K562 (cell line): ENCODE measurements around the gene NOSIP. TPM values are rescaled to one million over a fixed set of nuclear protein-coding genes. Genes with fewer than 3 reads are reported as not detected.

ENCODE experiments used
- CSDE1 ChIP-seq, 2 experiments: fragments of 450-650 bp; IDR thresholded peaks; 2 replicates each; pipeline ENCODE4 v1.6.1; 2016; ENCODE audit warnings: mild to moderate bottlenecking in 1 of 2
- GTF2E2 ChIP-seq: fragments of 200-800 bp; sonication (Bioruptor generic); IDR thresholded peaks from 2 replicates; pipeline ENCODE4 v1.6.1; 2016; ENCODE audit warnings: missing genetic modification characterization, missing compliant biosample characterization
- JUN ChIP-seq, 2 experiments: sonication (generic) in 1 of 2; formaldehyde crosslinking in 1 of 2; IDR thresholded peaks; 2 replicates each; pipeline versions ENCODE4 v1.6.1 to v1.8.0; 2012 to 2022; ENCODE audit warnings: borderline replicate concordance in 2 of 2, mild to moderate bottlenecking in 2 of 2, improper control_type of control experiment in 1 of 2, low read depth in 1 of 2, low read length in 1 of 2, missing genetic modification reagents in 1 of 2
- MCM5 ChIP-seq: fragments of 450-650 bp; IDR thresholded peaks from 2 replicates; pipeline ENCODE4 v1.6.1; 2016; ENCODE audit warnings: low read depth
- PYGO2 ChIP-seq: fragments of 450-650 bp; IDR thresholded peaks from 2 replicates; pipeline ENCODE4 v1.6.1; 2016; ENCODE audit warnings: mild to moderate bottlenecking, missing genetic modification characterization, moderate library complexity, missing compliant biosample characterization
- ZNF165 ChIP-seq: fragments of 250-450 bp; sonication (Bioruptor Pico); IDR thresholded peaks from 2 replicates; pipeline ENCODE4 v1.4.0; 2020; ENCODE audit warnings: borderline replicate concordance
- ZNF239 ChIP-seq: fragments of 250-450 bp; sonication (Bioruptor Pico); IDR thresholded peaks from 2 replicates; pipeline ENCODE4 v1.4.0; 2020; ENCODE audit warnings: mild to moderate bottlenecking
- ZNF347 ChIP-seq: fragments of 450-650 bp; formaldehyde crosslinking; IDR thresholded peaks from 2 replicates; pipeline ENCODE4 v1.4.0; 2020; ENCODE audit warnings: low read depth, mild to moderate bottlenecking, moderate library complexity
- ZNF551 ChIP-seq: fragments of 250-450 bp; sonication (Bioruptor Pico); IDR thresholded peaks from 2 replicates; pipeline ENCODE4 v1.5.0; 2021; ENCODE audit warnings: mild to moderate bottlenecking, moderate library complexity
- ZNF589 ChIP-seq: fragments of 200-800 bp; sonication (Bioruptor generic); IDR thresholded peaks from 2 replicates; pipeline ENCODE4 v1.6.1; 2016; ENCODE audit warnings: low read depth, missing genetic modification characterization, missing compliant biosample characterization
- ZNF668 ChIP-seq: fragments of 250-450 bp; sonication (Bioruptor Pico); IDR thresholded peaks from 2 replicates; pipeline ENCODE4 v1.8.0; 2022; ENCODE audit warnings: mild to moderate bottlenecking, inconsistent platforms
- ZNF707 ChIP-seq: fragments of 250-450 bp; sonication (Bioruptor Pico); conservative IDR thresholded peaks from 2 replicates; pipeline ENCODE4 v1.8.0; 2022; ENCODE audit warnings: inconsistent platforms, mild to moderate bottlenecking, moderate library complexity
- ZNF75A ChIP-seq: fragments of 450-650 bp; formaldehyde crosslinking; IDR thresholded peaks from 2 replicates; pipeline ENCODE4 v1.4.0; 2020; ENCODE audit warnings: mild to moderate bottlenecking
- ZNF76 ChIP-seq: fragments of 250-450 bp; sonication (Bioruptor Pico); IDR thresholded peaks from 2 replicates; pipeline ENCODE4 v1.4.0; 2020; ENCODE audit warnings: mild to moderate bottlenecking, moderate library complexity, borderline replicate concordance
- polyA plus RNA-seq, 8 experiments: library from polyadenylated mRNA; depleted of rRNA in 4 of 8; stranded (reverse) in 5 of 8; unstranded in 3 of 8; fragments of >200 nt; fragmentation: Nextera tagmentation in 2 of 8; fragmentation: Illumina TruSeq in 1 of 8; extraction: Ambion mirVana in 2 of 8; extraction: Trizol in 1 of 8; gene quantifications; 2 replicates each; pipeline versions ENCODE4 v1.2.1 to v1.2.3, GENCODE V29; 2011 to 2014; ENCODE audit warnings: inconsistent platforms in 1 of 8, missing spikeins in 1 of 8
- total RNA-seq, 7 experiments: library from RNA; depleted of rRNA in 6 of 7; stranded (reverse); fragments of >200 nt in 6 of 7; fragmentation: Illumina TruSeq in 2 of 7; extraction: Trizol in 2 of 7; gene quantifications; 2 replicates each; pipeline versions ENCODE4 v1.2.1 to v1.2.3, GENCODE V29; 2011 to 2021; ENCODE audit warnings: low replicate concordance in 1 of 7
- TF ChIP-seq, protein P1 (sequence below): fragments of 200-800 bp; sonication (Bioruptor generic); IDR thresholded peaks from 2 replicates; pipeline ENCODE4 v1.6.1; 2016; ENCODE audit warnings: missing genetic modification characterization, missing compliant biosample characterization
- TF ChIP-seq, protein P2 (sequence below), 2 experiments: fragments of 200-800 bp in 1 of 2; sonication (Bioruptor generic) in 1 of 2; sonication (generic) in 1 of 2; formaldehyde crosslinking in 1 of 2; IDR thresholded peaks in 1 of 2; conservative IDR thresholded peaks in 1 of 2; 2 replicates each; pipeline versions ENCODE4 v1.5.0 to v1.6.1; 2016 to 2020; ENCODE audit warnings: missing compliant biosample characterization in 1 of 2, missing genetic modification characterization in 1 of 2, missing genetic modification reagents in 1 of 2
- TF ChIP-seq, protein P3 (sequence below): sonication (generic); formaldehyde crosslinking; IDR thresholded peaks from 2 replicates; pipeline ENCODE4 v1.8.0; 2022; ENCODE audit warnings: missing genetic modification reagents, mild to moderate bottlenecking, borderline replicate concordance
- TF ChIP-seq, protein P4 (sequence below): fragments of 200-800 bp; sonication (Bioruptor generic); IDR thresholded peaks from 2 replicates; pipeline ENCODE4 v1.6.1; 2017; ENCODE audit warnings: missing genetic modification characterization, missing compliant biosample characterization

NOSIP gene
- total and polyA plus RNA-seq, 9 of the 15 experiments (the other 6 are each of a cell fraction or from before 2014, with no cell fraction given), result 14.4 to 153 (median 79.9) TPM

DNA sequence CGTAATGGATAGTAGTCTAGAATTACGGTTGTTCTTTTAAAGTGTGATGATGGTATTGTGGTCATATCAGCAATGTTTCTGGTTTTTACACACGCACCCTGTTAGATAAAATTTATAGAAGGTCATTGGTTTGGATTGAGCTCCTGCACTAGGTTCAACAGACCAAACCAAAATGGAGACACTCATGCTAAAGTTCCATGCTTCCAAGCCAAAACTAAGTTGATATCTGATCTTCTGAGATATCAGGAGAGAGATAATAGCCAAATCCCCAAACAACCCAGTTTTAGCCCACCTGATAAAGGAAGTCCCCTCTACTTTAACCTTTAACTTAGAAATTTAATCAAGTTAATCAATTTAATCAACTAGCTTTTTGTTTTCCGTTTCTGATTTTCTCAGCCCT is 1.2 kb downstream of the NOSIP start (continued):
- TF ChIP-seq, protein P1, sequence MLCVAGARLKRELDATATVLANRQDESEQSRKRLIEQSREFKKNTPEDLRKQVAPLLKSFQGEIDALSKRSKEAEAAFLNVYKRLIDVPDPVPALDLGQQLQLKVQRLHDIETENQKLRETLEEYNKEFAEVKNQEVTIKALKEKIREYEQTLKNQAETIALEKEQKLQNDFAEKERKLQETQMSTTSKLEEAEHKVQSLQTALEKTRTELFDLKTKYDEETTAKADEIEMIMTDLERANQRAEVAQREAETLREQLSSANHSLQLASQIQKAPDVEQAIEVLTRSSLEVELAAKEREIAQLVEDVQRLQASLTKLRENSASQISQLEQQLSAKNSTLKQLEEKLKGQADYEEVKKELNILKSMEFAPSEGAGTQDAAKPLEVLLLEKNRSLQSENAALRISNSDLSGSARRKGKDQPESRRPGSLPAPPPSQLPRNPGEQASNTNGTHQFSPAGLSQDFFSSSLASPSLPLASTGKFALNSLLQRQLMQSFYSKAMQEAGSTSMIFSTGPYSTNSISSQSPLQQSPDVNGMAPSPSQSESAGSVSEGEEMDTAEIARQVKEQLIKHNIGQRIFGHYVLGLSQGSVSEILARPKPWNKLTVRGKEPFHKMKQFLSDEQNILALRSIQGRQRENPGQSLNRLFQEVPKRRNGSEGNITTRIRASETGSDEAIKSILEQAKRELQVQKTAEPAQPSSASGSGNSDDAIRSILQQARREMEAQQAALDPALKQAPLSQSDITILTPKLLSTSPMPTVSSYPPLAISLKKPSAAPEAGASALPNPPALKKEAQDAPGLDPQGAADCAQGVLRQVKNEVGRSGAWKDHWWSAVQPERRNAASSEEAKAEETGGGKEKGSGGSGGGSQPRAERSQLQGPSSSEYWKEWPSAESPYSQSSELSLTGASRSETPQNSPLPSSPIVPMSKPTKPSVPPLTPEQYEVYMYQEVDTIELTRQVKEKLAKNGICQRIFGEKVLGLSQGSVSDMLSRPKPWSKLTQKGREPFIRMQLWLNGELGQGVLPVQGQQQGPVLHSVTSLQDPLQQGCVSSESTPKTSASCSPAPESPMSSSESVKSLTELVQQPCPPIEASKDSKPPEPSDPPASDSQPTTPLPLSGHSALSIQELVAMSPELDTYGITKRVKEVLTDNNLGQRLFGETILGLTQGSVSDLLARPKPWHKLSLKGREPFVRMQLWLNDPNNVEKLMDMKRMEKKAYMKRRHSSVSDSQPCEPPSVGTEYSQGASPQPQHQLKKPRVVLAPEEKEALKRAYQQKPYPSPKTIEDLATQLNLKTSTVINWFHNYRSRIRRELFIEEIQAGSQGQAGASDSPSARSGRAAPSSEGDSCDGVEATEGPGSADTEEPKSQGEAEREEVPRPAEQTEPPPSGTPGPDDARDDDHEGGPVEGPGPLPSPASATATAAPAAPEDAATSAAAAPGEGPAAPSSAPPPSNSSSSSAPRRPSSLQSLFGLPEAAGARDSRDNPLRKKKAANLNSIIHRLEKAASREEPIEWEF (CRISPR knock-in tag), result peak; percentile 88; the same call in 1 of the 2 replicates
- TF ChIP-seq JUN (IDR thresholded peaks at IDR 0.05; ENCODE audit: borderline replicate concordance, low read depth, low read length), result no peak
- no peak for TF ChIP-seq JUN (CRISPR knock-in tag; IDR thresholded peaks at IDR 0.05; ENCODE audit: borderline replicate concordance)
- peak; percentile 83; the same call in 1 of the 2 replicates for TF ChIP-seq ZNF76 (CRISPR knock-in tag)
- TF ChIP-seq, protein P2, sequence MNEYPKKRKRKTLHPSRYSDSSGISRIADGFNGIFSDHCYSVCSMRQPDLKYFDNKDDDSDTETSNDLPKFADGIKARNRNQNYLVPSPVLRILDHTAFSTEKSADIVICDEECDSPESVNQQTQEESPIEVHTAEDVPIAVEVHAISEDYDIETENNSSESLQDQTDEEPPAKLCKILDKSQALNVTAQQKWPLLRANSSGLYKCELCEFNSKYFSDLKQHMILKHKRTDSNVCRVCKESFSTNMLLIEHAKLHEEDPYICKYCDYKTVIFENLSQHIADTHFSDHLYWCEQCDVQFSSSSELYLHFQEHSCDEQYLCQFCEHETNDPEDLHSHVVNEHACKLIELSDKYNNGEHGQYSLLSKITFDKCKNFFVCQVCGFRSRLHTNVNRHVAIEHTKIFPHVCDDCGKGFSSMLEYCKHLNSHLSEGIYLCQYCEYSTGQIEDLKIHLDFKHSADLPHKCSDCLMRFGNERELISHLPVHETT (CRISPR knock-in tag; conservative IDR thresholded peaks at IDR 0.05 in 1 of 2, IDR thresholded peaks at IDR 0.05 in 1 of 2), result peak in 1 of 2 experiments; percentile 93; a peak in 2 of 4 replicates
- TF ChIP-seq ZNF165 (CRISPR knock-in tag), result 0 out of 2 replicates have a peak, but pooled peaks have one; percentile 57
- TF ChIP-seq, protein P3, sequence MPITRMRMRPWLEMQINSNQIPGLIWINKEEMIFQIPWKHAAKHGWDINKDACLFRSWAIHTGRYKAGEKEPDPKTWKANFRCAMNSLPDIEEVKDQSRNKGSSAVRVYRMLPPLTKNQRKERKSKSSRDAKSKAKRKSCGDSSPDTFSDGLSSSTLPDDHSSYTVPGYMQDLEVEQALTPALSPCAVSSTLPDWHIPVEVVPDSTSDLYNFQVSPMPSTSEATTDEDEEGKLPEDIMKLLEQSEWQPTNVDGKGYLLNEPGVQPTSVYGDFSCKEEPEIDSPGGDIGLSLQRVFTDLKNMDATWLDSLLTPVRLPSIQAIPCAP (CRISPR knock-in tag), result no peak
- TF ChIP-seq GTF2E2 (tag), result 0 out of 2 replicates have a peak, but pooled peaks have one; percentile 54
- TF ChIP-seq, protein P4, sequence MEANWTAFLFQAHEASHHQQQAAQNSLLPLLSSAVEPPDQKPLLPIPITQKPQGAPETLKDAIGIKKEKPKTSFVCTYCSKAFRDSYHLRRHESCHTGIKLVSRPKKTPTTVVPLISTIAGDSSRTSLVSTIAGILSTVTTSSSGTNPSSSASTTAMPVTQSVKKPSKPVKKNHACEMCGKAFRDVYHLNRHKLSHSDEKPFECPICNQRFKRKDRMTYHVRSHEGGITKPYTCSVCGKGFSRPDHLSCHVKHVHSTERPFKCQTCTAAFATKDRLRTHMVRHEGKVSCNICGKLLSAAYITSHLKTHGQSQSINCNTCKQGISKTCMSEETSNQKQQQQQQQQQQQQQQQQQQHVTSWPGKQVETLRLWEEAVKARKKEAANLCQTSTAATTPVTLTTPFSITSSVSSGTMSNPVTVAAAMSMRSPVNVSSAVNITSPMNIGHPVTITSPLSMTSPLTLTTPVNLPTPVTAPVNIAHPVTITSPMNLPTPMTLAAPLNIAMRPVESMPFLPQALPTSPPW, result peak; percentile 40
- no peak for TF ChIP-seq CSDE1 (IDR thresholded peaks at IDR 0.05)
- 0 out of 2 replicates have a peak, but pooled peaks have one; percentile 19 for TF ChIP-seq ZNF551 (CRISPR knock-in tag)
- TF ChIP-seq ZNF239, result peak; percentile 81
- peak; percentile 93 for TF ChIP-seq ZNF668 (CRISPR knock-in tag)
- TF ChIP-seq PYGO2, result peak; percentile 86; the same call in 1 of the 2 replicates
- peak; percentile 81; the same call in 1 of the 2 replicates for TF ChIP-seq ZNF347 (CRISPR knock-in tag)
- no peak for TF ChIP-seq MCM5
- peak; percentile 59; the same call in 1 of the 2 replicates for TF ChIP-seq ZNF589
- TF ChIP-seq ZNF75A (CRISPR knock-in tag), result peak; percentile 53; the same call in 1 of the 2 replicates
- TF ChIP-seq ZNF707, result peak; percentile 77
